K562 (cell line): ENCODE results near the gene CHPF2. TPM values are rescaled to one million over a fixed set of nuclear protein-coding genes. Genes with fewer than 3 reads are reported as not detected.

Experiments used
- CAMTA2 ChIP-seq: fragments of 250-450 bp; sonication (Bioruptor Pico); conservative IDR thresholded peaks from 2 replicates; pipeline ENCODE4 v1.5.1; 2022
- EHMT2 ChIP-seq: fragments of 450-650 bp; IDR thresholded peaks from 2 replicates; pipeline ENCODE4 v1.6.1; 2018; ENCODE audit warnings: antibody characterized with exemption
- ERF ChIP-seq: fragments of 450-650 bp; formaldehyde crosslinking; IDR thresholded peaks from 2 replicates; pipeline ENCODE4 v1.4.0; 2020; ENCODE audit warnings: mild to moderate bottlenecking, mixed read lengths
- ETS1 ChIP-seq: conservative IDR thresholded peaks from 2 replicates; pipeline ENCODE4 v1.6.1; 2011; ENCODE audit warnings: low read depth, mild to moderate bottlenecking, low read length; ENCODE audit not compliant: control insufficient read depth
- HDAC1 ChIP-seq, 2 experiments: fragments of 450-650 bp; IDR thresholded peaks; 2 replicates each; pipeline ENCODE4 v1.6.1; 2016 to 2017; ENCODE audit warnings: inconsistent platforms in 1 of 2, mild to moderate bottlenecking in 1 of 2, moderate library complexity in 1 of 2
- JUND ChIP-seq, 2 experiments: IDR thresholded peaks; 2 replicates in 1 of 2; 3 replicates in 1 of 2; pipeline ENCODE4 v1.6.1; 2011; ENCODE audit warnings: borderline replicate concordance in 2 of 2, low read depth in 2 of 2, low read length in 2 of 2, improper control_type of control experiment in 1 of 2, missing biosample characterization in 1 of 2, missing genetic modification characterization in 1 of 2, missing genetic modification reagents in 1 of 2
- MED1 ChIP-seq: sonication (generic); formaldehyde crosslinking; IDR thresholded peaks from 2 replicates; pipeline ENCODE4 v1.8.1; 2023; ENCODE audit warnings: missing genetic modification reagents, borderline replicate concordance
- PHF21A ChIP-seq: fragments of 450-650 bp; IDR thresholded peaks from 2 replicates; pipeline ENCODE4 v1.6.1; 2017; ENCODE audit warnings: low read depth, borderline replicate concordance
- SMARCE1 ChIP-seq: fragments of 450-650 bp; IDR thresholded peaks from 2 replicates; pipeline ENCODE4 v1.7.1; 2016; ENCODE audit warnings: mild to moderate bottlenecking
- SRF ChIP-seq, 2 experiments: fragments of 250-450, 450-650 bp in 1 of 2; sonication (Bioruptor Pico) in 1 of 2; sonication (generic) in 1 of 2; formaldehyde crosslinking; IDR thresholded peaks; 2 replicates each; pipeline versions ENCODE4 v1.5.0 to v1.5.1; 2020 to 2022; ENCODE audit warnings: mild to moderate bottlenecking in 1 of 2, missing genetic modification reagents in 1 of 2
- THAP12 ChIP-seq: fragments of 250-450 bp; sonication (Bioruptor Pico); IDR thresholded peaks from 2 replicates; pipeline ENCODE4 v1.9.0; 2021; ENCODE audit warnings: mild to moderate bottlenecking, inconsistent platforms
- USF1 ChIP-seq: sonication (generic); formaldehyde crosslinking; IDR thresholded peaks from 2 replicates; pipeline ENCODE4 v1.9.0; 2022; ENCODE audit warnings: mild to moderate bottlenecking, missing genetic modification reagents
- ZBED1 ChIP-seq: IDR thresholded peaks from 2 replicates; pipeline ENCODE4 v1.6.1; 2014
- ZNF23 ChIP-seq: fragments of 250-450 bp; sonication (Bioruptor Pico); IDR thresholded peaks from 2 replicates; pipeline ENCODE4 v1.4.0; 2020; ENCODE audit warnings: mild to moderate bottlenecking
- ZNF512 ChIP-seq: IDR thresholded peaks from 2 replicates; pipeline ENCODE4 v1.6.1; 2016; ENCODE audit warnings: missing genetic modification characterization, missing compliant biosample characterization
- polyA plus RNA-seq, 8 experiments: library from polyadenylated mRNA; depleted of rRNA in 4 of 8; stranded (reverse) in 5 of 8; unstranded in 3 of 8; fragments of >200 nt; fragmentation: Nextera tagmentation in 2 of 8; fragmentation: Illumina TruSeq in 1 of 8; extraction: Ambion mirVana in 2 of 8; extraction: Trizol in 1 of 8; gene quantifications; 2 replicates each; pipeline versions ENCODE4 v1.2.1 to v1.2.3, GENCODE V29; 2011 to 2014; ENCODE audit warnings: inconsistent platforms in 1 of 8, missing spikeins in 1 of 8
- total RNA-seq, 7 experiments: library from RNA; depleted of rRNA in 6 of 7; stranded (reverse); fragments of >200 nt in 6 of 7; fragmentation: Illumina TruSeq in 2 of 7; extraction: Trizol in 2 of 7; gene quantifications; 2 replicates each; pipeline versions ENCODE4 v1.2.1 to v1.2.3, GENCODE V29; 2011 to 2021; ENCODE audit warnings: low replicate concordance in 1 of 7
- TF ChIP-seq, protein P1 (sequence below): fragments of 250-450 bp; sonication (Bioruptor Pico); IDR thresholded peaks from 2 replicates; pipeline ENCODE4 v1.4.0; 2020; ENCODE audit warnings: mild to moderate bottlenecking, moderate library complexity

The CHPF2 gene
- total and polyA plus RNA-seq, 9 of the 15 experiments (the other 6 are each of a cell fraction or from before 2014, with no cell fraction given): 0.08 to 32.8 (median 10.5) TPM

DNA sequence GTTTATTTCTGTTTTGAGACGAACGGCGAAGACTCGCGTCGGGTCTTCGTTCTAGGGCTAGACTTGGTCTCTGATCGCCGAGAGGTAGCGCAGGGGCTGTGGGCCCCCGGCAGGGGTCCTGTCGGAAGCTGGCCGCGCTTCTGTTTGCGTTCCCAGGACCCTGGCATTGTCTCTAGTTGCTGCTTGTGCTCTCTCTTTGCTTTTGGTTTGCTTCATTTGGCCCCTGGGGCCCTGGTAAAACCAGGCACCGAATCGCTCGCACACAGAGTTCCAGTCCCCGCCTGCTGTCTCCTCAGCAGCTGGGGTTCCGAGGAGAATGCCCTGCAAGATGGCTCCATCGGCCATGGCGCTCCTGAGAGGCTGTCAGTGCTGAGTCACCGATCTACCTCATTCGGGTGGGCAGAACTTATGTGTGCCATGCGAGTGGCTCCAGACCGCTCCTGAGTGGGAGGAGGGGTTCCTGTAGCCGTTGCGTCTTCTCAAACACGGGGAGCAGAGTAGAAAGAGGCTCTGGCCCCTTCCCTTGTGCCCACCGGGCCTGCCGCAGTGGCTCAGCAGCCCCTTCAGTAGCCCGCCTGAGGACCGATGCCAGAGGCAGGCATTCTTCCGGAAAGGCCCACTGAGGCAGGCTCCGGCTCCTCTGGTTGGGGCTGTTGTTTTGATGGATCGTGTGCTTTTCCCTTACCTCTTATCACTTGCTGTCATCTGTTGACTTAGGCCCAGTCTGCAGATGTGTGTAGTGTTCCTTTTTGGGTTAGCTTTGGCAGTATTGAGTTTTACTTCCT lies 826 bp downstream of the CHPF2 start (continued):
- TF ChIP-seq CAMTA2 (CRISPR knock-in tag): no peak
- TF ChIP-seq USF1 (CRISPR knock-in tag): no peak
- TF ChIP-seq SRF (CRISPR knock-in tag; IDR thresholded peaks at IDR 0.05): 0 out of 4 replicates have a peak, but pooled peaks of 1 of the 2 experiments have one; percentile 22
- TF ChIP-seq HDAC1 (IDR thresholded peaks at IDR 0.05): peak in 1 of 2 experiments; percentile 74; a peak in 2 of 4 replicates
- no peak for TF ChIP-seq ETS1
- TF ChIP-seq JUND (IDR thresholded peaks at IDR 0.05; ENCODE audit: borderline replicate concordance, low read depth, low read length): no peak
- TF ChIP-seq JUND (tag; IDR thresholded peaks at IDR 0.05; ENCODE audit: borderline replicate concordance, low read depth, low read length): peak; percentile 47; the same call in 1 of the 3 replicates
- peak; percentile 20; the same call in 1 of the 2 replicates for TF ChIP-seq ZBED1
- peak; percentile 50; the same call in 1 of the 2 replicates for TF ChIP-seq SMARCE1
- TF ChIP-seq ZNF512 (tag): no peak
- no peak for TF ChIP-seq PHF21A
- TF ChIP-seq, protein P1, sequence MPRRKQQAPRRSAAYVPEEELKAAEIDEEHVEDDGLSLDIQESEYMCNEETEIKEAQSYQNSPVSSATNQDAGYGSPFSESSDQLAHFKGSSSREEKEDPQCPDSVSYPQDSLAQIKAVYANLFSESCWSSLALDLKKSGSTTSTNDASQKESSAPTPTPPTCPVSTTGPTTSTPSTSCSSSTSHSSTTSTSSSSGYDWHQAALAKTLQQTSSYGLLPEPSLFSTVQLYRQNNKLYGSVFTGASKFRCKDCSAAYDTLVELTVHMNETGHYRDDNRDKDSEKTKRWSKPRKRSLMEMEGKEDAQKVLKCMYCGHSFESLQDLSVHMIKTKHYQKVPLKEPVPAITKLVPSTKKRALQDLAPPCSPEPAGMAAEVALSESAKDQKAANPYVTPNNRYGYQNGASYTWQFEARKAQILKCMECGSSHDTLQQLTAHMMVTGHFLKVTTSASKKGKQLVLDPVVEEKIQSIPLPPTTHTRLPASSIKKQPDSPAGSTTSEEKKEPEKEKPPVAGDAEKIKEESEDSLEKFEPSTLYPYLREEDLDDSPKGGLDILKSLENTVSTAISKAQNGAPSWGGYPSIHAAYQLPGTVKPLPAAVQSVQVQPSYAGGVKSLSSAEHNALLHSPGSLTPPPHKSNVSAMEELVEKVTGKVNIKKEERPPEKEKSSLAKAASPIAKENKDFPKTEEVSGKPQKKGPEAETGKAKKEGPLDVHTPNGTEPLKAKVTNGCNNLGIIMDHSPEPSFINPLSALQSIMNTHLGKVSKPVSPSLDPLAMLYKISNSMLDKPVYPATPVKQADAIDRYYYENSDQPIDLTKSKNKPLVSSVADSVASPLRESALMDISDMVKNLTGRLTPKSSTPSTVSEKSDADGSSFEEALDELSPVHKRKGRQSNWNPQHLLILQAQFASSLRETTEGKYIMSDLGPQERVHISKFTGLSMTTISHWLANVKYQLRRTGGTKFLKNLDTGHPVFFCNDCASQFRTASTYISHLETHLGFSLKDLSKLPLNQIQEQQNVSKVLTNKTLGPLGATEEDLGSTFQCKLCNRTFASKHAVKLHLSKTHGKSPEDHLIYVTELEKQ: no peak
- no peak for TF ChIP-seq ZNF23 (CRISPR knock-in tag)
- 0 out of 2 replicates have a peak, but pooled peaks have one; percentile 38 for TF ChIP-seq EHMT2
- peak; percentile 31; the same call in 1 of the 2 replicates for TF ChIP-seq THAP12 (CRISPR knock-in tag)
- no peak for TF ChIP-seq MED1 (CRISPR knock-in tag)
- TF ChIP-seq ERF (CRISPR knock-in tag): no peak
